ENCODE measurements around the gene KIAA0040.

Gene KIAA0040

GRCh38 chr1:175145899-175146528 lies 46.6 kb downstream of the KIAA0040 start:
- no peak for DNase-seq (ENCODE audit: low read depth in 1 of 2, low spot score in 1 of 2)

GRCh38 chr1:175138579-175138978 lies 54.0 kb downstream of the KIAA0040 start:
- DNase-seq (ENCODE audit: low read depth in 1 of 2, low spot score in 1 of 2), result no peak

DNA sequence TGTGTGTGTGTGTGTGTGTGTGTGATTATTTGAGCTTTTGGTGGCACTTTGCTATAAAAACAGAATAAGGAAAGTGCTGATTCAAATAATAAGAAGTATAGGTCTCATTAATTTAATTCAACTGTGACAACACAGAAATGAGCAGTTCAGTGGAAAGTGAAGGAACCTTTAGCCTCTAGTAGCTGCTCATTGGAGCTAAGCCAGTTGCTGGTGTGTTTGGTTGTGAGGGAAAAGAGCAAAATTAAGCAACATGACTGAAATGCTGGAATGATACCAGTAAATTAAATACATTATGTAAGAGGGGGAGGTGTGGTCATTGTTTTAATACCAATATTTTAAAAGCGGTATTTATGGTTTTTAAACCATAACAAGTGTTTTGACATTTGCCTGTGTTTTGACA lies 55.2 kb downstream of the KIAA0040 start:
- no peak for DNase-seq (ENCODE audit: low read depth in 1 of 2, low spot score in 1 of 2)

- no peak for DNase-seq (ENCODE audit: low read depth in 1 of 2, low spot score in 1 of 2)
These were observed 56.3 kb downstream of the KIAA0040 start for GRCh38 chr1:175136246-175136645.

DNA sequence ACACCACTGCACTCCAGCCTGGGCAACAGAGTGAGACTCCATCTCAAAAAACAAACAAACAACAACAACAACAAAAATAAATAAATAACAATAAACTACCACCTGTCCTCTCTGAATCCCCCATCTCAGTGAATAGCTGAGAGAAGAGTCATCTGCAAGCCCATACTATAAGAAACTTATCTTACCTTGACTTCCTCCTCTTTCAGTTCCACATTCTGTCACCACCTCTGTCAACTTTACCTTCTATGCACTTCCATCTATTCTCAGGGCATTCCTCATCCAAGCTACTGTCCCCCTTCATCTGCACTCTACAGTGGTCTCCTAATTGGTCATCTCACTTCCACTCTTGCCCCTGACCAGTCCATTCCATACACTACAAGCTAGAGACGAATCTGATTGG lies 58.1 kb downstream of the KIAA0040 start:
- DNase-seq (ENCODE audit: low read depth in 1 of 2, low spot score in 1 of 2), result no peak

DNA sequence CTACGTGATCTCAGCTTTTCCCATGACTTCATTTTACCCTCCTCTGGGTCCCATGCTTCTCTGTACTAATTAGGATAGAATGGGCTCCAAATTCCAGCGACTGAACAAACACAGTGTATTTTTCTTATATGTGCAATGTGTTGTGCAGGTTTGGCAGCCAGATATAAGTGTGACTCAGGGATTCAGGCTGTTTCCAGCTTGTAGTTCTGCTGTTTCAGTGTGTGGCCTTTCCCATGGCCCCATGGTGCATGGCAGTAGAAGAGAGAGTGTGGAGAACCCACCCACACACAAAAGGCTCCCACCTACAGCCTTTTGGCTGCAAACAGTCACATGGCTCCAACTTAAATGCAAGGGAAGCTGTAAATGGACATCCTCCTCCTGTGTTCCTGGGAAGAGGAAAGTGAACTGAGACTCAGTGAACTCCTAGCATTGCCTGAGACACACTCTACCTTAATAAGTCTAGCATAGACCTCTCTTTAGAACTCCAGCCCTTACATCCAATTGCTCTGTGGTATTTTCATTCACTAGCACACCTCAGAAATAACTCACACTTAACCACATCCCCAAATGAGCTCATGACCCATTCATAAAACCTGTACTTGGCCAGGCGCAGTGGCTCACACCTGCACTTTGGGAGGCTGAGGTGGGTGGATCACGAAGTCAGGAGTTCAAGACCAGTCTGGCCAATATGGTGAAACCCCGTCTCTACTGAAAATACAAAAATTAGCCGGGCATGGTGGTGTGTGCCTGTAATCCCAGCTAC lies 58.7 kb downstream of the KIAA0040 start:
- DNase-seq (ENCODE audit: low read depth in 1 of 2, low spot score in 1 of 2), result no peak

DNA sequence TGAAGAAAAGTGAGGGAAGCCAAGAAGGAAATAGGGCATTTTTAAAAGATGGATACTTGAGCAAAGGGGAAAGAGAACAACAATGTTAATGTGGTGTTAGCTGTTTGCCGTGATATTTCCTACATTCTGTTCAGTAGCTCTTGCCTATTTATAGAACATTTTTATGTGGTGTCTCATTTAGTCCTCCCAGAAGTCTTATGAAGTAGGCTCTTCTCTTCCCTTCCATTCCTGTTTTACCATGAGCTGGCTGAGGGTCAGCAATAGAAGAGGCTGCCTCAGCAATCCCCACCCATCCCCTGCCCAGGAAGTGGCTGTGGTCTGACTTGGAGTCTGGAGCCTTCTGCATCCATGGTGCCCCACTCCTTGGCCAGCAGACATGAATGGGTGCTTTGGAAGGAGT lies 60.1 kb downstream of the KIAA0040 start:
- no peak for DNase-seq (ENCODE audit: low read depth in 1 of 2, low spot score in 1 of 2)

- no peak for DNase-seq (ENCODE audit: low read depth in 1 of 2, low spot score in 1 of 2)
These were observed 61.5 kb downstream of the KIAA0040 start for GRCh38 chr1:175131095-175131494.

- no peak for DNase-seq (ENCODE audit: low read depth in 1 of 2, low spot score in 1 of 2)
These were observed 61.9 kb downstream of the KIAA0040 start for GRCh38 chr1:175130649-175131045.

DNA sequence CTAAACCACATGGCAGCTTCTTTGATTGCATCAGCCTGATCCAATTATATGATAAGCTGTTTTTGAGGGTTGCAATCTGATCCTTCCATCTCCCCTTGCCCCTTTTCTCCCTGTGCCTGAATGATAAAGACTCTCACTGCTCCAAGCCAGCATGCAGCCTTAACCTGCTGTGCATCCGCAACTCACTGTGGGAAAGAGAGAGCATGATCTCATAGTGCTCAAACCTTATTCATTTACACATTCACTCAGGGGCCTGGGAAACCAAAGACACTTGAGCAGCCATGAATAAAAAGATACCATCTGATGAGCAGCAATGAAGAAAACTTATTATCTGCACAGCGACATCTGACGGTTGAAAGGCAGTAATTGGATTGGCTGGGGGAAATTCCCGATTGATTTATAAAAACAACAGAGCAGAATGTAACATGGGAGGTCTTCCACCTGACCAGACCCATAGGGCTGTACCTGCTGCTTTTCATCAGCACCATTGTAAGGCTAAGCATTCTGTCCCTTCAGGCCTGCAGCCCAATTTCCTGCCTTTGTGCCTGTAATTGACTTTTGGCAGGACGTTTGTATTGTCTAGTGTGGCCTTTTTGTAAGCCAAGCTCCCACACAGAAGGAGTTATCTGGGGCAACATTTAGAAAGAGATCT lies 62.5 kb downstream of the KIAA0040 start:
- no peak for DNase-seq (ENCODE audit: low read depth in 1 of 2, low spot score in 1 of 2)

GRCh38 chr1:175129644-175129996 lies 63.0 kb downstream of the KIAA0040 start:
- no peak for DNase-seq (ENCODE audit: low read depth in 1 of 2, low spot score in 1 of 2)

- no peak for DNase-seq (ENCODE audit: low read depth in 1 of 2, low spot score in 1 of 2)
These were observed 63.4 kb downstream of the KIAA0040 start for GRCh38 chr1:175129182-175129581.

GRCh38 chr1:175128523-175128922 lies 64.1 kb downstream of the KIAA0040 start:
- no peak for DNase-seq (ENCODE audit: low read depth in 1 of 2, low spot score in 1 of 2)

- no peak for DNase-seq (ENCODE audit: low read depth in 1 of 2, low spot score in 1 of 2)
These were observed 65.0 kb downstream of the KIAA0040 start for GRCh38 chr1:175127565-175127964.

DNA sequence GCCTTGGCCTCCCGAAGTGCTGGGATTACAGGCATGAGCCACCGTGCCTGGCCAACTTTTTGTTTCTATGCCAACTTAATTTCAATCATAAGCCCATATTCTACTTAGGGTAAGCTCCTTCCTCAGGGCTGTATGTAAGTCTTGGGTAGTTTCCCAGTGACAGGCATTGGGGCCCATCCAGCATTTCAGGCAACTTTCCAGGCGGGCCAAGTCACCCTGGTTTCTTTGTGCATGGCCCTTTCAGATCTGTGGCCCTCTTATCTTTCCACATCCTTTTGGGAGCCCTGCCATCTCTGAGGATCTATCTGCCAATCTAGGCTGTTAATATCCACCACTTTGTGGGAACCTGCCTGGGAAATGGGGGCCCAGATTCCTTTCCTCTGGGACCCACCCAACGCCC lies 66.2 kb downstream of the KIAA0040 start:
- no peak for DNase-seq (ENCODE audit: low read depth in 1 of 2, low spot score in 1 of 2)

DNA sequence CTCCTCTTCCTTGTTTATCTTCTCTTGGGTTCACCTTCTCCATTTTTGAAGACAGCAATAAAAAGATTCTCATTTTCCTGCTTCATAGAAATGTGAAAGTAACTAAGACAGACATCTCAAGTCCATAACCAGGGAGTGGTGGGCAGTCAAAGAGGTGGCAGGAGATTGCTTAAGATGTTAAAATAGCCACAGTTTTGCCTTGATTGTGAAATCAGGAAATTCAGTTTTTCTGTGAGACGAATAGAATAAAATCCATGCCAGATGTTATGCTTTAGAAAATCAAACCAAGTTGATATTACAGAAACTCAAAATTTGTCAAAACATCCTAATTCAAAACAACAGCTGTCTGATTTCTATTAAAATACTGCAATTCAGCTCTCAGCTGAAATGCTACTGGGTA lies 67.7 kb downstream of the KIAA0040 start:
- DNase-seq (ENCODE audit: low read depth in 1 of 2, low spot score in 1 of 2), result no peak

DNA sequence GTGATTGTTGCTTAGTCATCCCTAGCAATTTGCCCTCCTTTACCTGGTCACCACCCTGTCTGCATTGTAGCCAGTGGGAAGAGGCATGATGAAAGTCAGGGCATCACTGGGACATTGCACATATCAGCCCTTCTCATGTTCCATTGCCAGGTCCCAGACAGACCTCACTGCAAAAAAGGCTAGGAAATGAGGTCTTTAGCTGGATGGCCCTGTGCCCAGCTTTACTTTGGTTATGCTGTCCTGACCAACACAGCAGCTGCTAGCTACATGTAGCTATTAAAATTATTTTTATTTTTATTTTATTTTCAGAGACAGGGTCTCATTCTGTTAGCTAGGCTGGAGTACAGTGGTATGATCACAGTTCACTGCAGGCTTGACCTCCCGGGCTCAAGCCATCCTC lies 72.1 kb downstream of the KIAA0040 start:
- no peak for DNase-seq (ENCODE audit: low read depth in 1 of 2, low spot score in 1 of 2)

DNA sequence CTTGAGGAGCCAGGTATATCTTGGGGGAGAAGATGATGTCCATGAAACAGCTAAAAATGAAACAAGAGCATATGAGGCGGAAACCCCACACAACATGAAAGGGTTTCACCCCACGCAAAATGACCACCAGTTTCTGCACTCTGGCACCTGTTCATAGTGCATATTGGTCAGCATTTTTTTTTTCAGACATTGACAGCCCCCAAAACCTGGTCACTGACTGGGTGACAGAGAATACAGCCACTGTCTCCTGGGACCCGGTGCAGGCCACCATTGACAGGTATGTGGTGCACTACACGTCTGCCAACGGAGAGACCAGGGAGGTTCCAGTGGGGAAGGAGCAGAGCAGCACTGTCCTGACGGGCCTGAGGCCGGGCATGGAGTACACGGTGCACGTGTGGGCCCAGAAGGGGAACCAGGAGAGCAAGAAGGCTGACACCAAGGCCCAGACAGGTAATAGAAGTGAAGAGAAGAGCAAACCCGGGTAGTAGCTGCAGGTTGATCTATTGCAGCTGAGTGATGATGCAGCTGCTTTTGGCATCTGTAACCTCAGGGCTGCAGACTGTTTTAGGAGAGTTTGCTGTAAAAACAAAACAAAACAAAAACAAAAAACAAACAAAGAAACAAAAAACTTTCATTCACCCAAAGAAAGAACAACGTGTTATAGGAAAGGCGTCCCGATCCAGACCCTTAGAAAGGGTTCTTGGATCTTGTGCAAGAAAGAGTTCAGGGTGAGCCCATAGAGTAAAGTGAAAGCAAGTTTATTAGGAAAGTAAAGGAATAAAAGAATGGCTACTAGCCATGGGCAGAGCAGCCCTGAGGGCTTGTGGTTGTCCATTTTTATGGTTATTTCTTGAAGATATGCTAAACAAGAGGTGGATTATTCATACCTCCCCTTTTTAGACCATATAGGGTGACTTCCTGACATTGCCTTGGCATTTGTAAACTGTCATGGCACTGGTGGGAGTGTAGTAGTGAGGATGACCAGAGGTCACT lies 73.9 kb downstream of the KIAA0040 start:
- no peak for DNase-seq (ENCODE audit: low read depth in 1 of 2, low spot score in 1 of 2)

DNA sequence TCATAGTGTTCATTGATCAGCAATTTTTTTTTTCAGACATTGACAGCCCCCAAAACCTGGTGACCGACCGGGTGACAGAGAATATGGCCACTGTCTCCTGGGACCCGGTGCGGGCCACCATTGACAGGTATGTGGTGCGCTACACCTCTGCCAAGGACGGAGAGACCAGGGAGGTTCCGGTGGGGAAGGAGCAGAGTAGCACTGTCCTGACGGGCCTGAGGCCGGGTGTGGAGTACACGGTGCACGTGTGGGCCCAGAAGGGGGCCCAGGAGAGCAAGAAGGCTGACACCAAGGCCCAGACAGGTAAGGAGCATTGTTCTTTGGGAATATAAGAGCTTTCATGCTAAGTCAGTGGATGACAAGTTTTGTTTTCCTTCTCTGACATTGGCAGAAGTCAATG lies 75.7 kb downstream of the KIAA0040 start:
- no peak for DNase-seq (ENCODE audit: low read depth in 1 of 2, low spot score in 1 of 2)

DNA sequence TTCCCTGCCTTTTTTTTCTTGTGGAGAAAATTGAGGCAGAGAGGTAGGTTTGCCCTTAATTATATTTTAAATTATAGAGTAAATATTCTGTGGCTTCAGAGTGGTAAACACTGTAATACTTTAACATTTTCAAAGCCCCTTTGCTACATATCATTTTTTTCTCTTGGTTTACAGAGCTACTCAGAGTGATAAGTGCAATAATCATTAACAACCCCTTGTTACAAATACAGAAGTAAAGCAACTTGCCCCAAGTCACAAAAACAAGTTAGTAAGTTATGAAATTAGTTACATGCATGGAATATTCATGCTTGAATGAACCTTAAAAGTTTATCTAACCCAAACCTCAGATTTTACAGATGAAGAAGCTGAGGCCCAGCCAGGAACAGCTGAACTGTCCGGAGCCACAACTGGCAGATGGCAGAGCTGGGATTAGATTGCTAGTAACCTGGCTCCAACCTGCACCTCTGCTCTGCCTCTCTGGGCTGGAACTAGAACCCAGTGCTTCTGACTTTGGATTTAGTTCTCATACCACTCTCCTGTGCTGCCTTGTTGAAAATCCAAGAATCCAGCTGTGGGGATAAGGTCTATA lies 76.3 kb downstream of the KIAA0040 start:
- DNase-seq (ENCODE audit: low read depth in 1 of 2, low spot score in 1 of 2), result no peak

GRCh38 chr1:175114996-175115395 lies 77.6 kb downstream of the KIAA0040 start:
- no peak for DNase-seq (ENCODE audit: low read depth in 1 of 2, low spot score in 1 of 2)
